ENCODE results near the gene CTSD.
A peak's percentile ranks its signal among the peaks of the same experiment; 100 is the strongest.

The CTSD gene

DNA sequence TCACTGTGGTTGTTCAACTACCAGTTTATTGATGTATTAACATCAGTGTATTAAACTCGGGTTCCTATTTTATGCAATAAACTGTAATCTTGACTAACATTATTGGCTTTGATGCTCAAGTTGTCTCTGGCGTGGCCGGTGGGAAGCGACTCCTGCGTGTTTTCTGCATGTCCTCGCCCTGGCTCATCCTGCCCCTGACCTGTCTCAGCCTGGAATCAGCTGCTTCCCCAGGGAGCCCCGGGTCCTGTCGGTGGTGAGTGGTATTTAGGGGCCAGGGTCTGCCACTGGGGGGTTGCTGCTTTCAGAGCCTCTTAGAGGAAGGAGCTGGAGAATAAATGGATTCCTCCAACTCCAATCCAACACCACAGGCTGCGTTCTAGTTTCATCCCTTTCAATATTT is 35.9 kb downstream of the CTSD start:
- peak overlapping the region in 5 of 11 experiments; percentile 36 to 64 (median 54); a peak in 7 of 22 replicates for H3K27ac ChIP-seq
- TF ChIP-seq Cebpa-rat (IDR thresholded peaks at IDR 0.05), result no peak

GRCh38 chr11:1727096-1727690 is 36.5 kb downstream of the CTSD start:
- Histone ChIP-seq H3K9me3 (replicated peaks in 1 of 11) (no peaks in the 10 kb centered on the region; a peak in 1 of 22 replicates), H3K9ac (peak overlapping the region in 1 of 11 experiments; percentile 17; a peak in 1 of 22 replicates), H3K36me3 (no peaks in the 10 kb centered on the region), H3K4me3 (no peak overlapping the region), H4K20me1 (no peaks in the 10 kb centered on the region), H3K4me1 (peaks cover 58 to 68% (median 62%) of the 10 kb centered on the region in 10 experiments), H3K4me2 (peak overlapping the region; percentile 85 to 96 (median 92)), H3K27ac (peak overlapping the region in 4 of 11 experiments; percentile 9 to 63 (median 33); a peak in 4 of 22 replicates), H3K27me3 (peaks cover 0 to 6% (median 0%) of the 10 kb centered on the region in 11 experiments; a peak in 1 of 22 replicates)
- no peak for TF ChIP-seq Cebpa-rat (IDR thresholded peaks at IDR 0.05)

More for the DNA sequence above, 35.9 kb downstream of the CTSD start:
- H3K9me3 ChIP-seq (replicated peaks in 1 of 11), result no peaks in the 10 kb centered on the region; a peak in 1 of 22 replicates
- H3K36me3 ChIP-seq, result no peaks in the 10 kb centered on the region
- H3K4me1 ChIP-seq, result peaks cover 60 to 75% (median 68%) of the 10 kb centered on the region in 10 experiments
- H3K4me3 ChIP-seq, result no peak overlapping the region
- no peaks in the 10 kb centered on the region; a peak in 1 of 22 replicates for H4K20me1 ChIP-seq
- peaks cover 0 to 6% (median 0%) of the 10 kb centered on the region in 11 experiments; a peak in 1 of 22 replicates for H3K27me3 ChIP-seq
- peak overlapping the region in 2 of 11 experiments; percentile 3 to 52; a peak in 1 of 22 replicates for H3K9ac ChIP-seq
- H3K4me2 ChIP-seq, result peak overlapping the region; percentile 85 to 96 (median 92)

DNA sequence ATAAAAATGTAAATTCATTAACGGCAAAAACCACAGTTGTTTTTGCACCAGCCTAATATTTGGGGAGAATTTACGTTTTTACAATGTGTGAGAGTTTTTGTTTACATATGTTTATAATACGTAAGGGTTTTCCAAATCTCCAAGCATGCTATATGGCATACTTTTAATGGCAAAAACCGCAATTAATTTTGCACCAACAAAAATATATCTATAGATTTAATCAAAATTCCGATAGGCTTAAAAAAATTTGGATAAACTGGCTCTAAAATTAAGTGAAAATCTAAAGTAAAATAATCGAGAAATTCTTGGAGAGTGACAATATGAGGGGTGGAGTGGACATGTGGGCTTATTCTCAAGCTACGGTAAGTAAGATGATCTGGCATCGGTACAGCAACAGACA is 43.9 kb downstream of the CTSD start:
- H3K9me3 ChIP-seq (replicated peaks in 1 of 11), result no peaks in the 10 kb centered on the region
- H3K36me3 ChIP-seq, result no peaks in the 10 kb centered on the region
- no peak overlapping the region for H3K4me3 ChIP-seq
- no peak overlapping the region for H3K27ac ChIP-seq
- H3K4me1 ChIP-seq, result peaks cover 0 to 16% (median 9%) of the 10 kb centered on the region in 10 experiments; a peak in 17 of 20 replicates
- no peak for TF ChIP-seq Cebpa-rat (IDR thresholded peaks at IDR 0.05)
- H3K27me3 ChIP-seq, result no peaks in the 10 kb centered on the region; a peak in 1 of 22 replicates
- no peak overlapping the region for H3K4me2 ChIP-seq
- H4K20me1 ChIP-seq, result no peaks in the 10 kb centered on the region
- no peak overlapping the region for H3K9ac ChIP-seq

DNA sequence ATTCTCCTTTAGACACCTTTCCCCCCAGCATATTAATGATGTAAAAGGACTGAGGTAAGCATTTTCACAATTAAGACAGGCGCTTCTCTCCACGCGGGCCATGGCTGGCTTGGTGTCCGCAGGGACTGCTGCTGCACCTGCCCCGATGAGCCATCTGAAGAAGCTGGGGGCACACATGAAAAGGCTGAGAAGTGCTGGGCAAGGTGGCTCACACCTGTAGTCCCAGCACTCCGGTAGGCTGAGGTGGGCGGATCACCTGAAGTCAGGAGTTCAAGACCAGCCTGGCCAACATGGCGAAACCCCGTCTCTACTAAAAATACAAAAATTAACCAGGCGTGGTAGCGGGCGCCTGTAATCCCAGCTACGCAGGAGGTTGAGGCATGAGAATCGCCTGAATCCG is 45.4 kb downstream of the CTSD start:
- Histone ChIP-seq H3K27me3 (no peaks in the 10 kb centered on the region; a peak in 1 of 22 replicates), H4K20me1 (no peaks in the 10 kb centered on the region), H3K27ac (no peak overlapping the region), H3K4me2 (0 out of 22 replicates have a peak overlapping the region, but pooled peaks of 1 of the 11 experiments have one; percentile 11), H3K36me3 (no peaks in the 10 kb centered on the region), H3K4me1 (peaks cover 0 to 16% (median 9%) of the 10 kb centered on the region in 10 experiments; a peak in 17 of 20 replicates), H3K9me3 (replicated peaks in 1 of 11) (no peaks in the 10 kb centered on the region), H3K4me3 (no peak overlapping the region), H3K9ac (no peak overlapping the region)
- TF ChIP-seq Cebpa-rat (IDR thresholded peaks at IDR 0.05), result no peak

GRCh38 chr11:1717745-1718144 is 46.0 kb downstream of the CTSD start:
- no peaks in the 10 kb centered on the region; a peak in 1 of 22 replicates for H3K27me3 ChIP-seq

DNA sequence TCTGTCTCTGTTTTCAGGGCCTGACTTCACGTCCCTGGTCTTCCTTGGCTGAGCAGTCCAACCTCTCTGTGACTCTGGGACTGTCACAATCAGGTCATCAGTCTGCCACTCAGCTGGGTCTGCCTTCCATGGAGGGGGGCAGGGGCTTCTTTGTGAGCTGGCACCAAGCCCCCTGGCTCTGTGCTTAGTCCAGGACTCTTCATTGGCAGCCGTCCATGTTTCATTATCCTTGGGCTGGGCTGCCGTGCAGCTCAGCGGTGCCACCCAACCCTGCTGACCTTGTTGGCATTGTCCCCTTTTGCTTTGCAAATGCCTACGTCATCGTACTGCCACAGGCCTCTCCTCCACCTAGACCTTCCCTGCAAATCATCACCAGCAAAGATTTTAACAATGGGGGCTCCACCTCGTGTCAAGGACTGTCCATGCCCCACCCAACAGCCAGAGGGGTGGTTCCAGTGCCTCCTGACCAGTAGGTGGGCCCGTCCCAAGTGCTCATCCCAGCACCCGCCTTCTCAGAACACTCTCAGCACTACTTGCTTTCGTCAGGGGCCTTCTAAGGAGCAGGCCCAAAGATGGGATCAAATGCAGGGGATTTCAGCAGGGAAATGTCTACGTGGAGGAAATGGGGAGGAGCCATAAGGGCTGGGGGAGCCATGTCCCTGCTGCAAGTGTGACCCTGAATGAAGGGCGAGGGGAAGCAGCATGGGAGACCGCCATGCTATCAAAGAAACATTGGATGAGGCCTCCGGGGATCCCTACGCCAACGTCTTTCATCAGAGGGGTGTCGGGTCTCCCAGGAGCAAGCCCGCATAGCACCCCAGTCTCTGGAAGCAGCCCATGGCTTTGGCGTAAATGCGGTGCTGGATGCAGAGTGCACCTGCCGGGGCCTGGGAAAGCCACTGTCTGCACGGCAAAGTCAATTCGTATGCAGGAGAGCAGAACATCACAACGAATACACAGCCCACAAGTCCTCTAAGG is 48.5 kb downstream of the CTSD start:
- no peaks in the 10 kb centered on the region for H3K36me3 ChIP-seq
- no peaks in the 10 kb centered on the region for H4K20me1 ChIP-seq
- H3K9ac ChIP-seq, result no peak overlapping the region
- H3K4me2 ChIP-seq, result no peak overlapping the region
- H3K27ac ChIP-seq, result no peak overlapping the region
- H3K4me3 ChIP-seq, result no peak overlapping the region
- peaks cover 0 to 16% (median 9%) of the 10 kb centered on the region in 10 experiments; a peak in 12 of 20 replicates for H3K4me1 ChIP-seq
- no peaks in the 10 kb centered on the region; a peak in 1 of 22 replicates for H3K27me3 ChIP-seq
- TF ChIP-seq Cebpa-rat (IDR thresholded peaks at IDR 0.05), result no peak
- no peaks in the 10 kb centered on the region; a peak in 1 of 22 replicates for H3K9me3 ChIP-seq (replicated peaks in 1 of 11)

More at GRCh38 chr11:1717745-1718144, 46.0 kb downstream of the CTSD start:
- no peaks in the 10 kb centered on the region for H3K9me3 ChIP-seq (replicated peaks in 1 of 11)
- no peaks in the 10 kb centered on the region for H4K20me1 ChIP-seq
- TF ChIP-seq Cebpa-rat (IDR thresholded peaks at IDR 0.05), result no peak
- no peaks in the 10 kb centered on the region for H3K36me3 ChIP-seq
- H3K4me1 ChIP-seq, result peaks cover 0 to 16% (median 9%) of the 10 kb centered on the region in 10 experiments; a peak in 13 of 20 replicates
- H3K27ac ChIP-seq, result no peak overlapping the region
- H3K4me3 ChIP-seq, result no peak overlapping the region
- H3K4me2 ChIP-seq, result peak overlapping the region in 7 of 11 experiments; percentile 5 to 41 (median 24); a peak in 10 of 22 replicates
- no peak overlapping the region for H3K9ac ChIP-seq

DNA sequence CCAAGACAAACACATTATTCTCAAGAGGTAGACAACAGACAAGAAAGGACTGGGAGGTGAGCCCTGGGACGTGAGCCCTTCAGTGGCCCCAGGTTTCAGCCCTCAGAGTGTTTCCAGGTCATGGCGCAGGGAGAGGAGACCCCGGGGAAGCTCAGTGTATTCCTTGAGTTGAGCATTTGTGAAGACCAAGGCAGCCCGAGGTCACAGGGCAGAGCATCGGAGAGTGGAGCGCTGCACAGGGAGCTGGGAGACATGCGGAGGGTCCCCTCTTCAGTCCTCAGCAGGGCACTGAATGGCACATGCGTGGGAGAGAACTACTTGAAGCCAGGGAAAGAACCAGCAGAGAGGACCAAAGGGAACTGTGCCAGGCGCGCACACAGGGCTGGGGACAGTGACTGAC is 55.0 kb downstream of the CTSD start:
- Histone ChIP-seq H3K4me2 (no peak overlapping the region), H3K9me3 (replicated peaks in 1 of 11) (peaks cover 0 to 19% (median 13%) of the 10 kb centered on the region in 11 experiments; a peak in 18 of 22 replicates), H3K36me3 (no peaks in the 10 kb centered on the region), H4K20me1 (no peaks in the 10 kb centered on the region), H3K4me3 (no peak overlapping the region), H3K27me3 (no peaks in the 10 kb centered on the region), H3K27ac (no peak overlapping the region), H3K4me1 (peaks cover 27 to 39% (median 35%) of the 10 kb centered on the region in 10 experiments), H3K9ac (no peak overlapping the region)
- no peak for TF ChIP-seq Cebpa-rat (IDR thresholded peaks at IDR 0.05)

GRCh38 chr11:1707751-1708150 is 56.0 kb downstream of the CTSD start:
- Histone ChIP-seq H3K9ac (no peak overlapping the region), H3K36me3 (no peaks in the 10 kb centered on the region), H3K4me1 (peaks cover 27 to 39% (median 35%) of the 10 kb centered on the region in 10 experiments), H3K9me3 (replicated peaks in 1 of 11) (peaks cover 0 to 24% (median 18%) of the 10 kb centered on the region in 11 experiments; a peak in 18 of 22 replicates), H3K4me2 (peak overlapping the region in 9 of 11 experiments; percentile 61 to 75 (median 66); a peak in 17 of 22 replicates), H3K4me3 (no peak overlapping the region), H3K27me3 (no peaks in the 10 kb centered on the region), H4K20me1 (no peaks in the 10 kb centered on the region), H3K27ac (no peak overlapping the region)
- no peak for TF ChIP-seq Cebpa-rat (IDR thresholded peaks at IDR 0.05)
